ENCODE results near the gene ATG4B. TPM values are rescaled to one million over a fixed set of nuclear protein-coding genes. Genes with fewer than 3 reads are reported as not detected.
A peak's percentile ranks its signal among the peaks of the same experiment; 100 is the strongest.

Gene ATG4B
- total RNA-seq, 2 experiments from 2014 or later, result 86.5 to 89.4 TPM

- Mint-ChIP-seq H3K27ac (no peak overlapping the region), H3K9me3 (no peaks in the 10 kb centered on the region), H3K4me3 (no peak overlapping the region), H3K36me3 (ENCODE audit: low read depth) (peaks cover 28% of the 10 kb centered on the region), H3K4me1 (ENCODE audit: low read depth) (no peaks in the 10 kb centered on the region), H3K27me3 (no peaks in the 10 kb centered on the region)
- H3K9me3 ChIP-seq (ENCODE audit: control insufficient read depth in 1 of 2, insufficient read depth in 1 of 2, low read length in 2 of 2), result peaks cover 9 to 10% of the 10 kb centered on the region in 2 experiments
- DNase-seq (no peak), ATAC-seq (ENCODE audit: poor library complexity) (no peak)
- POLR2A ChIA-PET, result no interaction called here
- no peaks in the 10 kb centered on the region for H3K27me3 ChIP-seq (ENCODE audit: control insufficient read depth in 1 of 2, insufficient read depth in 2 of 2, low read length in 2 of 2)
- peaks cover 9% of the 10 kb centered on the region for H3K36me3 ChIP-seq (ENCODE audit: insufficient read depth, low read length)
- no peak overlapping the region for H3K4me3 ChIP-seq (ENCODE audit: low read length)
- no peak for TF ChIP-seq CTCF (IDR thresholded peaks at IDR 0.05)
- H3K27ac ChIP-seq (ENCODE audit: low read depth in 1 of 2, low read length in 2 of 2), result no peak overlapping the region
- CTCF ChIA-PET, result no interaction called here
- intact Hi-C loops (cut with DNase I, micrococcal nuclease), result no loop called here
- no peaks in the 10 kb centered on the region for H3K4me1 ChIP-seq (ENCODE audit: insufficient read depth, low read length)
Measured at GRCh38 chr2:241592126-241592845, 45.2 kb upstream of the ATG4B start.

- DNase-seq (no peak), ATAC-seq (ENCODE audit: poor library complexity) (no peak)
- peaks cover under 1 to 4% of the 10 kb centered on the region in 2 experiments for H3K9me3 ChIP-seq (ENCODE audit: control insufficient read depth in 1 of 2, insufficient read depth in 1 of 2, low read length in 2 of 2)
- peaks cover 16% of the 10 kb centered on the region for H3K36me3 ChIP-seq (ENCODE audit: insufficient read depth, low read length)
- H3K4me1 ChIP-seq (ENCODE audit: insufficient read depth, low read length), result no peaks in the 10 kb centered on the region
- H3K27ac ChIP-seq (ENCODE audit: low read depth in 1 of 2, low read length in 2 of 2), result no peak overlapping the region
- Mint-ChIP-seq H3K27ac (no peak overlapping the region), H3K4me3 (no peak overlapping the region), H3K9me3 (no peaks in the 10 kb centered on the region), H3K27me3 (no peaks in the 10 kb centered on the region), H3K4me1 (ENCODE audit: low read depth) (no peaks in the 10 kb centered on the region), H3K36me3 (ENCODE audit: low read depth) (peaks cover 38% of the 10 kb centered on the region)
- intact Hi-C loops (cut with DNase I, micrococcal nuclease), result no loop called here
- no peak overlapping the region for H3K4me3 ChIP-seq (ENCODE audit: low read length)
- POLR2A ChIA-PET, result no interaction called here
- no peaks in the 10 kb centered on the region for H3K27me3 ChIP-seq (ENCODE audit: control insufficient read depth in 1 of 2, insufficient read depth in 2 of 2, low read length in 2 of 2)
- no peak for TF ChIP-seq CTCF (IDR thresholded peaks at IDR 0.05)
- CTCF ChIA-PET, result no interaction called here
Measured at GRCh38 chr2:241593271-241593670, 44.2 kb upstream of the ATG4B start.

GRCh38 chr2:241595600-241596140 is 41.8 kb upstream of the ATG4B start:
- Mint-ChIP-seq H3K27me3 (no peaks in the 10 kb centered on the region), H3K36me3 (ENCODE audit: low read depth) (peaks cover 61% of the 10 kb centered on the region), H3K4me3 (no peak overlapping the region), H3K9me3 (no peaks in the 10 kb centered on the region), H3K27ac (no peak overlapping the region), H3K4me1 (ENCODE audit: low read depth) (no peaks in the 10 kb centered on the region)
- no peaks in the 10 kb centered on the region for H3K27me3 ChIP-seq (ENCODE audit: control insufficient read depth in 1 of 2, insufficient read depth in 2 of 2, low read length in 2 of 2)
- CTCF ChIA-PET, result interaction anchor here (0.9 kb wide), 1 partner anchor 14 kb away, joined by 4 read pairs; no protein-coding TSS in a partner anchor
- no peaks in the 10 kb centered on the region for H3K9me3 ChIP-seq (ENCODE audit: control insufficient read depth in 1 of 2, insufficient read depth in 1 of 2, low read length in 2 of 2)
- no peak overlapping the region for H3K27ac ChIP-seq (ENCODE audit: low read depth in 1 of 2, low read length in 2 of 2)
- TF ChIP-seq CTCF (IDR thresholded peaks at IDR 0.05), result no peak
- ATAC-seq (ENCODE audit: poor library complexity), result peak; percentile 44
- H3K36me3 ChIP-seq (ENCODE audit: insufficient read depth, low read length), result peaks cover 22% of the 10 kb centered on the region
- intact Hi-C loops (cut with DNase I, micrococcal nuclease), result no loop called here
- no peaks in the 10 kb centered on the region for H3K4me1 ChIP-seq (ENCODE audit: insufficient read depth, low read length)
- no peak overlapping the region for H3K4me3 ChIP-seq (ENCODE audit: low read length)
- POLR2A ChIA-PET, result interaction anchor here (0.6 kb wide), 1 partner anchor 129 kb away, joined by 3 read pairs; no protein-coding TSS in a partner anchor
- peak in 2 of 14 experiments; percentile 13 to 34 for DNase-seq

Measured in CD4-positive, alpha-beta T cell (primary cell).